Peyer's patch (tissue), 4 donors: ENCODE measurements around the gene AXIN1. TPM values are rescaled to one million over a fixed set of nuclear protein-coding genes. Genes with fewer than 3 reads are reported as not detected.
"Not testable (repeated sequence)": the region's sequence is repeated elsewhere in the genome, so short reads cannot be mapped to it uniquely, and the experiment has no call there.

ENCODE experiments used
- DNase-seq, 3 donors: peaks; one replicate each; pipeline ENCODE4 v3.0.0-alpha.2; 2017 to 2019
- H3K27ac ChIP-seq, 4 donors: fragments of 200-600 bp; sonication (generic); one replicate each; pipeline ENCODE4 v1.5.1; 2016 to 2019
- H3K27me3 ChIP-seq, 2 donors: fragments of 200-600 bp; sonication (generic); one replicate each; pipeline ENCODE4 v1.5.1; 2019
- H3K36me3 ChIP-seq, 3 donors: fragments of 200-600 bp; sonication (generic); one replicate each; pipeline ENCODE4 v1.5.1; 2016 to 2019
- H3K4me1 ChIP-seq, 4 donors: fragments of 200-600 bp; sonication (generic); one replicate each; pipeline ENCODE4 v1.5.1; 2016 to 2019
- H3K4me3 ChIP-seq, 4 donors: fragments of 200-600 bp; sonication (generic); 1 replicate in 3 of 4; 2 replicates in 1 of 4; pipeline ENCODE4 v1.5.1; 2016 to 2019; ENCODE audit warnings: mild to moderate bottlenecking in 1 of 4
- H3K9me3 ChIP-seq, 4 donors: fragments of 200-600 bp; sonication (generic); one replicate each; pipeline ENCODE4 v1.5.1; 2016 to 2019; ENCODE audit warnings: mild to moderate bottlenecking in 1 of 4
- CTCF ChIP-seq, 6 experiments: fragments of 450-650 bp in 4 of 6; fragments of 200-600 bp in 2 of 6; sonication (generic) in 1 of 6; IDR thresholded peaks; one replicate each; pipeline ENCODE4 v1.5.1; 2017 to 2019; ENCODE audit warnings: antibody characterized with exemption in 6 of 6, mild to moderate bottlenecking in 3 of 6, moderate library complexity in 1 of 6
- POLR2A ChIP-seq, 2 donors: fragments of 450-650 bp; IDR thresholded peaks; one replicate each; pipeline ENCODE4 v1.5.1; 2017; ENCODE audit warnings: antibody characterized with exemption in 2 of 2, mild to moderate bottlenecking in 2 of 2, moderate library complexity in 2 of 2
- total RNA-seq, 4 donors: library from RNA; depleted of rRNA; stranded (reverse); fragments of >200 nt; gene quantifications; one replicate each; pipeline ENCODE4 v1.1.0, GENCODE V29; 2016

Gene AXIN1
- total RNA-seq, 4 donors from 2014 or later = 31.4 to 47.2 (median 37.3) TPM

- H3K27me3 ChIP-seq = no peaks in the 10 kb centered on the region
- H3K36me3 ChIP-seq = no peaks in the 10 kb centered on the region
- DNase-seq = peak in 1 of 3 donors; percentile 45
- H3K27ac ChIP-seq = peak overlapping the region in 1 of 4 donors; percentile 90
- peak overlapping the region in 2 of 4 donors; percentile 7 to 61 for H3K4me3 ChIP-seq
- H3K4me1 ChIP-seq = peaks cover 0 to 44% (median 7%) of the 10 kb centered on the region in 4 donors
- TF ChIP-seq CTCF (IDR thresholded peaks at IDR 0.05) (no peak), POLR2A (IDR thresholded peaks at IDR 0.05) (no peak)
- no peaks in the 10 kb centered on the region for H3K9me3 ChIP-seq
These were observed 81.9 kb downstream of the AXIN1 start for GRCh38 chr16:270381-271255.

- peak overlapping the region in 2 of 4 donors; percentile 43 to 61 for H3K4me3 ChIP-seq
These were observed 83.3 kb downstream of the AXIN1 start for GRCh38 chr16:269061-269796.

GRCh38 chr16:268141-269053 is 84.1 kb downstream of the AXIN1 start:
- peaks cover 0 to 27% (median 0%) of the 10 kb centered on the region in 4 donors for H3K4me1 ChIP-seq
- no peaks in the 10 kb centered on the region for H3K27me3 ChIP-seq
- peak overlapping the region in 3 of 4 donors; percentile 57 to 90 (median 84) for H3K27ac ChIP-seq
- TF ChIP-seq POLR2A (IDR thresholded peaks at IDR 0.05) (peak; percentile 64 to 90), CTCF (IDR thresholded peaks at IDR 0.05) (no peak)
- H3K36me3 ChIP-seq = peaks cover 0 to 18% (median 0%) of the 10 kb centered on the region in 3 donors
- H3K9me3 ChIP-seq = no peaks in the 10 kb centered on the region
- DNase-seq = peak in 2 of 3 donors; percentile 89 to 90
- peak overlapping the region in 2 of 4 donors; percentile 43 to 61 for H3K4me3 ChIP-seq

More at GRCh38 chr16:269061-269796, 83.3 kb downstream of the AXIN1 start:
- DNase-seq = no peak
- Histone ChIP-seq H3K4me1 (peaks cover 0 to 35% (median 0%) of the 10 kb centered on the region in 4 donors), H3K27ac (peak overlapping the region in 3 of 4 donors; percentile 57 to 90 (median 84)), H3K9me3 (no peaks in the 10 kb centered on the region), H3K36me3 (peaks cover 0 to 10% (median 0%) of the 10 kb centered on the region in 3 donors), H3K27me3 (no peaks in the 10 kb centered on the region)
- TF ChIP-seq POLR2A (IDR thresholded peaks at IDR 0.05) = no peak
- no peak for TF ChIP-seq CTCF (IDR thresholded peaks at IDR 0.05)

GRCh38 chr16:267562-267961 is 85.0 kb downstream of the AXIN1 start:
- Histone ChIP-seq H3K4me1 (peaks cover 0 to 25% (median 0%) of the 10 kb centered on the region in 4 donors), H3K27ac (peak overlapping the region in 2 of 4 donors; percentile 37 to 90), H3K36me3 (peaks cover 0 to 26% (median 0%) of the 10 kb centered on the region in 3 donors)
- not testable (repeated sequence) for H3K4me3 ChIP-seq, DNase-seq, H3K27me3 ChIP-seq, H3K9me3 ChIP-seq

- H3K4me1 ChIP-seq = peaks cover 0 to 25% (median 0%) of the 10 kb centered on the region in 4 donors
- no peak overlapping the region for H3K4me3 ChIP-seq
- H3K36me3 ChIP-seq = peaks cover 0 to 36% (median 0%) of the 10 kb centered on the region in 3 donors
- DNase-seq = peak in 1 of 3 donors; percentile 49
- TF ChIP-seq CTCF (IDR thresholded peaks at IDR 0.05) (no peak), POLR2A (IDR thresholded peaks at IDR 0.05) (no peak)
- no peaks in the 10 kb centered on the region for H3K9me3 ChIP-seq
- no peaks in the 10 kb centered on the region for H3K27me3 ChIP-seq
- peak overlapping the region in 3 of 4 donors; percentile 36 to 90 (median 78) for H3K27ac ChIP-seq
These were observed 86.0 kb downstream of the AXIN1 start for GRCh38 chr16:266258-267164.
